Mesenchymal stem cell (in vitro differentiated cells and primary cell): ENCODE data around the gene ARSG. TPM values are rescaled to one million over a fixed set of nuclear protein-coding genes. Genes with fewer than 3 reads are reported as not detected.

Experiments
- DNase-seq: peaks from one replicate; pipeline ENCODE4 v3.0.0-alpha.2; 2013
- H2AFZ ChIP-seq: one replicate; pipeline ENCODE4 v1.6.1; 2013; ENCODE audit warnings: low read depth, mild to moderate bottlenecking, control low read depth, inconsistent platforms, low read length, moderate library complexity
- H2AK5ac ChIP-seq: 2 replicates; pipeline ENCODE4 v1.6.1; 2013; ENCODE audit warnings: low read length, moderate library complexity, mild to moderate bottlenecking, inconsistent platforms; ENCODE audit not compliant: severe bottlenecking
- H2BK120ac ChIP-seq: one replicate; pipeline ENCODE4 v1.6.1; 2013; ENCODE audit warnings: low read depth, mild to moderate bottlenecking, inconsistent platforms, low read length, moderate library complexity
- H2BK12ac ChIP-seq, 2 experiments: one replicate each; pipeline ENCODE4 v1.6.1; 2013; ENCODE audit warnings: inconsistent platforms in 2 of 2, low read length in 2 of 2, mild to moderate bottlenecking in 2 of 2, moderate library complexity in 2 of 2, control low read depth in 1 of 2
- H2BK15ac ChIP-seq: one replicate; pipeline ENCODE4 v1.6.1; 2013; ENCODE audit warnings: mild to moderate bottlenecking, low read depth, inconsistent platforms; ENCODE audit not compliant: poor library complexity, severe bottlenecking
- H2BK5ac ChIP-seq: 2 replicates; pipeline ENCODE4 v1.6.1; 2013; ENCODE audit warnings: low read depth, mild to moderate bottlenecking, low read length, control low read depth, inconsistent platforms; ENCODE audit not compliant: poor library complexity, severe bottlenecking
- H3K14ac ChIP-seq, 2 experiments: one replicate each; pipeline ENCODE4 v1.6.1; 2013; ENCODE audit warnings: inconsistent platforms in 2 of 2, low read length in 2 of 2, control low read depth in 1 of 2, mild to moderate bottlenecking in 1 of 2, moderate library complexity in 1 of 2
- H3K18ac ChIP-seq, 2 experiments: one replicate each; pipeline ENCODE4 v1.6.1; 2013; ENCODE audit warnings: inconsistent platforms in 2 of 2, low read length in 2 of 2, control low read depth in 1 of 2, low read depth in 1 of 2, mild to moderate bottlenecking in 1 of 2
- H3K23ac ChIP-seq, 2 experiments: one replicate each; pipeline ENCODE4 v1.6.1; 2013; ENCODE audit warnings: inconsistent platforms in 2 of 2, low read length in 2 of 2, mild to moderate bottlenecking in 2 of 2, moderate library complexity in 2 of 2, control low read depth in 1 of 2
- H3K27ac ChIP-seq: 2 replicates; pipeline ENCODE4 v1.5.1; 2013; ENCODE audit warnings: mild to moderate bottlenecking, moderate library complexity, low read length, control low read depth, inconsistent platforms; ENCODE audit not compliant: poor library complexity, severe bottlenecking
- H3K27me3 ChIP-seq, 2 experiments: 2 replicates each; pipeline versions ENCODE4 v1.6.1 to v1.7.0; 2013; ENCODE audit warnings: low read length in 2 of 2, mild to moderate bottlenecking in 2 of 2, moderate library complexity in 2 of 2, control low read depth in 1 of 2, inconsistent platforms in 1 of 2; ENCODE audit not compliant: control insufficient read depth in 1 of 2, insufficient read depth in 1 of 2
- H3K36me3 ChIP-seq, 2 experiments: 2 replicates each; pipeline versions ENCODE4 v1.6.1 to v1.7.0; 2013; ENCODE audit warnings: low read length in 2 of 2, control low read depth in 1 of 2, inconsistent platforms in 1 of 2, low read depth in 1 of 2, mild to moderate bottlenecking in 1 of 2; ENCODE audit not compliant: insufficient read depth in 2 of 2, control insufficient read depth in 1 of 2
- H3K4ac ChIP-seq, 2 experiments: one replicate each; pipeline ENCODE4 v1.6.1; 2013; ENCODE audit warnings: inconsistent platforms in 2 of 2, low read length in 2 of 2, mild to moderate bottlenecking in 2 of 2, moderate library complexity in 2 of 2, control low read depth in 1 of 2, low read depth in 1 of 2
- H3K4me1 ChIP-seq: 2 replicates; pipeline ENCODE4 v1.6.1; 2013; ENCODE audit warnings: low read depth, low read length, control low read depth; ENCODE audit not compliant: control insufficient read depth, insufficient read depth
- H3K4me2 ChIP-seq: 2 replicates; pipeline ENCODE4 v1.6.1; 2013; ENCODE audit warnings: low read length, mild to moderate bottlenecking, inconsistent platforms; ENCODE audit not compliant: poor library complexity, severe bottlenecking
- H3K4me3 ChIP-seq, 2 experiments: 2 replicates each; pipeline versions ENCODE4 v1.5.1 to v1.7.0; 2013; ENCODE audit warnings: low read length in 2 of 2, mild to moderate bottlenecking in 2 of 2, control low read depth in 1 of 2, low read depth in 1 of 2; ENCODE audit not compliant: insufficient read depth in 1 of 2
- H3K79me1 ChIP-seq: replicated peaks from 2 replicates; pipeline ENCODE4 v1.6.1; 2013; ENCODE audit warnings: mild to moderate bottlenecking, control low read depth, low read length, inconsistent platforms; ENCODE audit not compliant: poor library complexity, severe bottlenecking
- H3K9ac ChIP-seq: 2 replicates; pipeline ENCODE4 v1.7.0; 2013; ENCODE audit warnings: mild to moderate bottlenecking, low read length, moderate library complexity
- H3K9me3 ChIP-seq: 2 replicates; pipeline ENCODE4 v1.7.0; 2013; ENCODE audit warnings: mild to moderate bottlenecking, low read length; ENCODE audit not compliant: control insufficient read depth
- H4K8ac ChIP-seq: one replicate; pipeline ENCODE4 v1.6.1; 2013; ENCODE audit warnings: inconsistent platforms, mild to moderate bottlenecking, low read length, moderate library complexity
- H4K91ac ChIP-seq: one replicate; pipeline ENCODE4 v1.6.1; 2013; ENCODE audit warnings: mild to moderate bottlenecking, low read length, inconsistent platforms
- WGBS: methylation state at CpG from one replicate; pipeline ENCODE4 v1.1.7; 2013; ENCODE audit warnings: mixed read lengths; 5-methylcytosine and 5-hydroxymethylcytosine counted together
- small RNA-seq: library from polyadenylated mRNA; stranded (forward); fragments of <200 nt; extraction: miRNeasy Mini kit (QIAGEN cat#:217004); gene quantifications from one replicate; pipeline ENCODE3, GENCODE V24; 2013; ENCODE audit warnings: low read depth

ARSG gene

GRCh38 chr17:68468334-68468733 is 177.0 kb downstream of the ARSG start:
- no peaks in the 10 kb centered on the region for H3K9me3 ChIP-seq
- no peaks in the 10 kb centered on the region for H3K4me1 ChIP-seq
- DNase-seq = peak; percentile 67
- no peak overlapping the region for H2AFZ ChIP-seq
- H3K4me2 ChIP-seq = no peak overlapping the region
- no peak overlapping the region for H2BK15ac ChIP-seq
- WGBS = 35% methylated on average over 5 of the region's 5 CpGs
- no peaks in the 10 kb centered on the region for H3K27me3 ChIP-seq
- peak overlapping the region; percentile 72 for H4K8ac ChIP-seq
- H3K36me3 ChIP-seq = no peaks in the 10 kb centered on the region
- H3K79me1 ChIP-seq = no peaks in the 10 kb centered on the region
- H3K27ac ChIP-seq = no peak overlapping the region
- H3K18ac ChIP-seq = peak overlapping the region in 1 of 2 experiments; percentile 8
- no peak overlapping the region for H4K91ac ChIP-seq
- H3K9ac ChIP-seq = no peak overlapping the region
- H3K23ac ChIP-seq = no peak overlapping the region
- no peak overlapping the region for H3K4ac ChIP-seq
- no peak overlapping the region for H2BK120ac ChIP-seq
- no peak overlapping the region for H2BK5ac ChIP-seq
- H2AK5ac ChIP-seq = no peak overlapping the region
- H3K14ac ChIP-seq = no peak overlapping the region
- H3K4me3 ChIP-seq = no peak overlapping the region
- peak overlapping the region in 1 of 2 experiments; percentile 94 for H2BK12ac ChIP-seq

- DNase-seq = peak; percentile 61
- Histone ChIP-seq H3K9me3 (no peaks in the 10 kb centered on the region), H2BK15ac (no peak overlapping the region), H3K4me3 (no peak overlapping the region), H4K8ac (peak overlapping the region; percentile 33), H3K27ac (no peak overlapping the region), H3K79me1 (no peaks in the 10 kb centered on the region), H3K23ac (no peak overlapping the region), H3K4me2 (no peak overlapping the region), H2AFZ (no peak overlapping the region), H3K27me3 (no peaks in the 10 kb centered on the region), H4K91ac (no peak overlapping the region), H2BK120ac (no peak overlapping the region), H2AK5ac (no peak overlapping the region), H3K9ac (no peak overlapping the region), H2BK5ac (no peak overlapping the region), H3K14ac (no peak overlapping the region), H3K36me3 (no peaks in the 10 kb centered on the region), H2BK12ac (no peak overlapping the region), H3K4ac (no peak overlapping the region), H3K18ac (no peak overlapping the region), H3K4me1 (no peaks in the 10 kb centered on the region)
- WGBS = no CpG with 5 or more reads among the region's 1 CpG
Observed at GRCh38 chr17:68468788-68469187, 177.5 kb downstream of the ARSG start.

Small RNA genes within 50 kb of the gene (small RNA-seq; reads per million reads assigned to genes)
- not detected for gene MIR635
